T-helper 1 cell treated with Interleukin-12 subunit alpha and Interleukin-12 subunit beta and Interleukin-4 antibody, amounts not matched to agents 30 μg/mL and 1 μg/mL, for 36 hours (primary cell): ENCODE measurements around the gene NR6A1.

Source experiments
- H3K27ac Mint-ChIP-seq: one replicate; pipeline ENCODE4 v1.8.0; 2021; ENCODE audit warnings: mild to moderate bottlenecking, mixed read lengths
- H3K27me3 Mint-ChIP-seq: one replicate; pipeline ENCODE4 v1.8.0; 2021; ENCODE audit warnings: low read depth, mixed read lengths
- H3K36me3 Mint-ChIP-seq: one replicate; pipeline ENCODE4 v1.8.0; 2021; ENCODE audit warnings: low read depth, mixed read lengths
- H3K4me1 Mint-ChIP-seq: one replicate; pipeline ENCODE4 v1.8.0; 2021; ENCODE audit warnings: low read depth, mixed read lengths
- H3K4me3 Mint-ChIP-seq: one replicate; pipeline ENCODE4 v1.8.0; 2021; ENCODE audit warnings: mild to moderate bottlenecking, moderate library complexity, mixed read lengths
- H3K9me3 Mint-ChIP-seq: one replicate; pipeline ENCODE4 v1.8.0; 2021; ENCODE audit warnings: mixed read lengths

Gene NR6A1

GRCh38 chr9:124802426-124802825 is 31.3 kb upstream of the NR6A1 start:
- no peak overlapping the region for H3K27ac Mint-ChIP-seq
- H3K4me1 Mint-ChIP-seq: no peaks in the 10 kb centered on the region
- no peaks in the 10 kb centered on the region for H3K36me3 Mint-ChIP-seq
- H3K27me3 Mint-ChIP-seq: peaks cover 4% of the 10 kb centered on the region
- H3K4me3 Mint-ChIP-seq: no peak overlapping the region
- no peaks in the 10 kb centered on the region for H3K9me3 Mint-ChIP-seq

- Mint-ChIP-seq H3K27me3 (peaks cover 4% of the 10 kb centered on the region), H3K4me3 (no peak overlapping the region), H3K4me1 (no peaks in the 10 kb centered on the region), H3K27ac (no peak overlapping the region), H3K36me3 (no peaks in the 10 kb centered on the region), H3K9me3 (no peaks in the 10 kb centered on the region)
These were observed 30.2 kb upstream of the NR6A1 start for GRCh38 chr9:124801356-124801755.

GRCh38 chr9:124800306-124801259 is 29.5 kb upstream of the NR6A1 start:
- Mint-ChIP-seq H3K9me3 (no peaks in the 10 kb centered on the region), H3K36me3 (no peaks in the 10 kb centered on the region), H3K27ac (no peak overlapping the region), H3K27me3 (peaks cover 4% of the 10 kb centered on the region), H3K4me1 (no peaks in the 10 kb centered on the region), H3K4me3 (no peak overlapping the region)

GRCh38 chr9:124799274-124800006 is 28.3 kb upstream of the NR6A1 start:
- Mint-ChIP-seq H3K9me3 (no peaks in the 10 kb centered on the region), H3K4me3 (no peak overlapping the region), H3K27ac (no peak overlapping the region), H3K27me3 (no peaks in the 10 kb centered on the region), H3K36me3 (no peaks in the 10 kb centered on the region), H3K4me1 (no peaks in the 10 kb centered on the region)

GRCh38 chr9:124797343-124798103 is 26.4 kb upstream of the NR6A1 start:
- no peaks in the 10 kb centered on the region for H3K36me3 Mint-ChIP-seq
- no peaks in the 10 kb centered on the region for H3K9me3 Mint-ChIP-seq
- no peaks in the 10 kb centered on the region for H3K4me1 Mint-ChIP-seq
- H3K27me3 Mint-ChIP-seq: no peaks in the 10 kb centered on the region
- no peak overlapping the region for H3K27ac Mint-ChIP-seq
- no peak overlapping the region for H3K4me3 Mint-ChIP-seq

GRCh38 chr9:124795881-124796431 is 24.8 kb upstream of the NR6A1 start:
- no peaks in the 10 kb centered on the region for H3K36me3 Mint-ChIP-seq
- no peaks in the 10 kb centered on the region for H3K4me1 Mint-ChIP-seq
- H3K27me3 Mint-ChIP-seq: no peaks in the 10 kb centered on the region
- no peaks in the 10 kb centered on the region for H3K9me3 Mint-ChIP-seq
- no peak overlapping the region for H3K4me3 Mint-ChIP-seq
- H3K27ac Mint-ChIP-seq: no peak overlapping the region

GRCh38 chr9:124794902-124795491 is 23.9 kb upstream of the NR6A1 start:
- H3K27me3 Mint-ChIP-seq: no peaks in the 10 kb centered on the region
- H3K9me3 Mint-ChIP-seq: no peaks in the 10 kb centered on the region
- no peaks in the 10 kb centered on the region for H3K36me3 Mint-ChIP-seq
- no peak overlapping the region for H3K4me3 Mint-ChIP-seq
- H3K4me1 Mint-ChIP-seq: no peaks in the 10 kb centered on the region
- H3K27ac Mint-ChIP-seq: no peak overlapping the region

- H3K27ac Mint-ChIP-seq: no peak overlapping the region
- no peak overlapping the region for H3K4me3 Mint-ChIP-seq
- no peaks in the 10 kb centered on the region for H3K4me1 Mint-ChIP-seq
These were observed 22.0 kb upstream of the NR6A1 start for GRCh38 chr9:124793015-124793541.

GRCh38 chr9:124792257-124793014 is 21.3 kb upstream of the NR6A1 start:
- Mint-ChIP-seq H3K4me1 (no peaks in the 10 kb centered on the region), H3K36me3 (no peaks in the 10 kb centered on the region), H3K9me3 (no peaks in the 10 kb centered on the region), H3K27ac (no peak overlapping the region), H3K27me3 (peaks cover 7% of the 10 kb centered on the region), H3K4me3 (no peak overlapping the region)

More at GRCh38 chr9:124793015-124793541, 22.0 kb upstream of the NR6A1 start:
- no peaks in the 10 kb centered on the region for H3K9me3 Mint-ChIP-seq
- H3K27me3 Mint-ChIP-seq: peaks cover 7% of the 10 kb centered on the region
- H3K36me3 Mint-ChIP-seq: no peaks in the 10 kb centered on the region

GRCh38 chr9:124790801-124791505 is 19.8 kb upstream of the NR6A1 start:
- peaks cover 7% of the 10 kb centered on the region for H3K27me3 Mint-ChIP-seq
- H3K9me3 Mint-ChIP-seq: no peaks in the 10 kb centered on the region
- H3K4me1 Mint-ChIP-seq: no peaks in the 10 kb centered on the region
- H3K27ac Mint-ChIP-seq: no peak overlapping the region
- no peaks in the 10 kb centered on the region for H3K36me3 Mint-ChIP-seq
- no peak overlapping the region for H3K4me3 Mint-ChIP-seq

GRCh38 chr9:124790301-124790700 is 19.2 kb upstream of the NR6A1 start:
- peaks cover 7% of the 10 kb centered on the region for H3K27me3 Mint-ChIP-seq
- no peak overlapping the region for H3K4me3 Mint-ChIP-seq
- no peaks in the 10 kb centered on the region for H3K9me3 Mint-ChIP-seq
- H3K36me3 Mint-ChIP-seq: no peaks in the 10 kb centered on the region
- H3K27ac Mint-ChIP-seq: no peak overlapping the region
- H3K4me1 Mint-ChIP-seq: no peaks in the 10 kb centered on the region

- Mint-ChIP-seq H3K4me1 (no peaks in the 10 kb centered on the region), H3K9me3 (no peaks in the 10 kb centered on the region), H3K36me3 (no peaks in the 10 kb centered on the region), H3K4me3 (no peak overlapping the region), H3K27ac (no peak overlapping the region), H3K27me3 (peaks cover 7% of the 10 kb centered on the region)
These were observed 18.4 kb upstream of the NR6A1 start for GRCh38 chr9:124789531-124789930.
